ENCODE data around the gene DOCK4.
A peak's percentile ranks its signal among the peaks of the same experiment; 100 is the strongest.
"Not testable (repeated sequence)": the region's sequence is repeated elsewhere in the genome, so short reads cannot be mapped to it uniquely, and the experiment has no call there.

The DOCK4 gene

DNA sequence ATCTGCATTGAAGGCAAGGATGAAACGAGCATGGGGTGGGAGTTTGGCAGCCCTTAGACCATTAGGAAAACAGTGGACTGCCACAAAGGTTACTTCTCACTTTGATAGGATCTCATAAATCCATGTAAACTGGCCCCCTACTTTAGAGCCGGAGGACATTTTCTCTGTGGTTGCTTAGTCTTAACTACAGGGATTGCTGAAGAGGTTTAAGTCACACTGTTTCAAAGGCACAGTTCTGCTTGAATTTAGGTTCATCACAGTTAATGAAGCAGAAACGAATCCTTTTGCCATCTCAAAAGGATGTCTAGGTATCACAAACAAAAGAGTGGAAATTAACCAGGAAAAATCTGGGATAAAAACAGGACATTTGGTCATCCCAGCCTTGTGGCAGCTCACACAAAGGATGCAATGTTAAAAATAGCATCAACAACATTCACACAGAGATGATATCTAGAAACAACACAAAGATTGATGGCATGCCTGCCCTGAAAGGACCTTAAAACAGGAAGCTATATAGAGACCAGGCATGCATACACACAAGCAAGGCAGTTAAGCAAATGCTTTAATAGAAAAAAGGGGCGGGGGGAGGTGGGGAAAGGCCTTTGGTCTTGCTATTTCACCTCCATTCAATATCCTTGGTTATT is 74.0 kb downstream of the DOCK4 start:
- DNase-seq: peak; percentile 1

DNA sequence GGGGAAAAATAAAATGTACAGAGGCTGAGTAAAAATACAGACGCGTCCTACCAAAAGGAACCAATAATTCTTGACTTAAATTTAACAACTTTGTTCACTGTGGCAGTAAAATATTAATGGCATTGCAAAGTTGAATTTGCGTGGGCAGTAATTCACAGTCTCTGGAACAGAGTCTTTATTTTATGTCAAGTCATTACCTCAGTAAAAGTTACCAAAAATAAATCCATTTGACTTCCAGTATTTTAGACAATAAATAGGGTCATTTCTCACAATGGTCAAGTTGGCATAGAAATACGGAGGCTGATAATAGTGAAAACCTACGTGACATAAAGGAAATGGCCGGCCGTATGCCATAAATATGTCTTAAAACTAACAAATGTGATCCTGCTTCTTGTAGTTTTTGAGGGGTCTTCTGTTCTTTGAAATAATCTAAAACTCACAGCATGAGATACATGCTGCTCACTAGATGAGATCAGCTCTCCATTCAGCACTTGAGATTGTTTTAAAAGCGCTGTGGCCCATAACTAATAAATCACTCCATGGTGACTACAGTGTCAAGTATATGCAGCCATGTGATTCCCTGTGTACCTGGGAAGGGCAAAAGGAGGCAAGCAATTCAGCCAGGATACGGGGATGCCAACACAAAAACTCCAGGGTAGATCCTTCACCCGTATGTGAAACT is 75.3 kb downstream of the DOCK4 start:
- DNase-seq: no peak

DNA sequence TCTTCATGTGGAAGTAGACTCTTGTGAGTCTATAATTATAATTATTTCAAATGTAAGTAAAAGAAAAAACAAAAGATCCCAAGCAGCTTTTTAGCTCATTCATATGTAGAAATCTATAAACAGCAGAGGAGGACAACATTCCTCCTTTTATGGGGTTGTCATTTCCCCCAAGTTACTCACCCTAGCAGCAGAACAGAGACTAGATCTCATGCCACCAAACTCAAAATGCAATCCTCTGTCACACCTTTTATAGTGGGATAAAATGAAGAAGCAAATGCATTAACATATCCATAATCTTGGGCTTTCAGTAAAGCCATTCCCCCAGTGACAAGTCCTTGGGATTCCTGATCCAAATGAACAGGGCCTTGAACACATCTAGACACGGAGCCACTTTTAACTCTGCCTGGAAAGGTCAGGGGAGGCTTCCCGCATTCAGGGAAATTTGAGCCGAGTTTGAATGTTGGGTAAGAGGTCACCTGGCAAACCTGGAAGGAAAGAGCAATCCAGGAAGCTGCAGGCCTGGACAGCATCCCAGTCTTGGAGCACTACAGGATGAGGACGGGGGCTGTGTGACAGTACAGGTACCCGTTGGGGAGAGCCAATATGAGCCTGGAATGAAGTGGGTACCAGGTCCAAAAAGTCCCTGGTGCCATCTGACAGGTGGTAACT is 76.4 kb downstream of the DOCK4 start:
- no peak for DNase-seq

DNA sequence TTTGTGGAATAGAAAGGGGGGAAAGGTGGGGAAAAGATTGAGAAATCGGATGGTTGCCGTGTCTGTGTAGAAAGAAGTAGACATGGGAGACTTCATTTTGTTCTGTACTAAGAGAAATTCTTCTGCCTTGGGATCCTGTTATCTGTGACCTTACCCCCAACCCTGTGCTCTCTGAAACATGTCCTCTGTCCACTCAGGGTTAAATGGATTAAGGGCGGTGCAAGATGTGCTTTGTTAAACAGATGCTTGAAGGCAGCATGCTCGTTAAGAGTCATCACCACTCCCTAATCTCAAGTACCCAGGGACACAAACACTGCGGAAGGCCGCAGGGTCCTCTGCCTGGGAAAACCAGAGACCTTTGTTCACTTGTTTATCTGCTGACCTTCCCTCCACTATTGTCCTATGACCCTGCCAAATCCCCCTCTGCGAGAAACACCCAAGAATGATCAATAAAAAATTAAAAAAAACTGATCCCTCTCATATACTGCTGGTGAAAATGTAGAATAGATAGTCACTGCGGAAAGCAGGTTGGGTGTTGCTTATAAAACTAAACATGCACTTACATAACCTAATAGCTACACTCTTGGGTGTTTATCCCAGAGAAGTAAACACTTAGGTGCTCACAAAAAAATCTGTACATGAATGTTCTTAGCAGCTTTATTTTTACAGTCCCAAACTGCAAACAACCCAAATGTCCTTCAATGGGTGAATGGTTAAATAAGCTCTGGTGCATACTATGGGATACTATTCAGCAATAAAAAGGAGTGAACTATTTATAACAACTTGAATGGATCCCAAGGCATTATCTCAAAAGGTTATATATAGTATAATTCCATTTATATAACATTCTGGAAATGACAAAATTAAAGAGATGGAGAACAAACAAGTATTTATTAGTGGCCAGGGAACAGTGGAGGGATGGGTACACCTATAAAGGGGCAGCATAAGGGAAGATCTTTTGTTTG is 77.5 kb downstream of the DOCK4 start:
- DNase-seq: not testable (repeated sequence)

- not testable (repeated sequence) for DNase-seq
Observed at GRCh38 chr7:112128041-112128440, 78.2 kb downstream of the DOCK4 start.

DNA sequence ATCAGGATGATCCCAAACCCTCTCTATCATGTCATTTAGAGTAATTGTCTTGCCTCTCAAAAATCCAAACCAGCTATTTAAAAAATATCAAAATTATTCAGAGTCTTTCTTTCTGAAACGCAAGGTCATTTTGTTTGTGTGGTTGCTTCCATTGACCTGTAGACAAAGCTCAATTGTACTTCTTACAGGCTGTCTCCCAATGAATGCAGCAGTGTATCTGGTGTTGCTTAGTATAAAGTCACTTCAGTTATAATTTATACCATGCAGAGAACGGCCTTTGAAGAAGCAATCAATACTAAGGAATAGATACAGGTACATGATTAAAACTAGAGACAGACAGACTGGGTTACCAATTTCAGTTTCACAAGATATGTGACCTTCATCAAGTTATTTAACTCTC is 80.9 kb downstream of the DOCK4 start:
- DNase-seq: no peak

DNA sequence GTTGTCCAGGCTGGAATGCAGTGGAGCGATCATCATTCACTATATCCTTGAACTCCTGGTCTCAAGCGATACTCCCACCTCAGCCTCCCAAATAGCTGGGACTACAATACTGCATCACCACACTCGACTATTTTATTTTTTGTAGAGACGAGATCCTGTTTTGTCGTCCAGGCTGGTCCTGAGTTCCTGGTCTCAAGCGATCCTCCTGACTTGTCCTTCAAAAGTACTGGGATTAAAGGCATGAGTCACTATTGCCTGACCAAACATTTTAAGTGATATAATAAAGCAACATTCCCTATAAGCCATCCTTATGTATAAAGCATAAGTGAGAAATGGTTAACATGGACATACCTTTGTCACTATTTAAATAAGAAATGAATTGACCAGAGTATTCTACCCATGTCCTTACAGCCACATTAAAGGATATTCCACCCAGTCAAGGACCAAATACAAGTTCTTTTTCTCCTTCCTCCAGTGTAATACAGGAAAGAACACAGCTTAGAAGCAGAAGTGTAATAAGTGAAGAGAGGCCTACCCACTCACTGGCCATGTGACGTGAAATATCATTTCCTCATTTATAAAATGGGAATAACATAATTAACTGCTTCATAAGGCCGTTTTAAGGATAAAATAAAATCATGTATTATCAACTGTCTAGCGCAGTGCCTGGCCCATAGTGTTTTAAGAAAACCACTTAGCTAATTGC is 82.0 kb downstream of the DOCK4 start:
- DNase-seq: no peak

GRCh38 chr7:112122798-112123197 is 83.4 kb downstream of the DOCK4 start:
- DNase-seq: no peak

DNA sequence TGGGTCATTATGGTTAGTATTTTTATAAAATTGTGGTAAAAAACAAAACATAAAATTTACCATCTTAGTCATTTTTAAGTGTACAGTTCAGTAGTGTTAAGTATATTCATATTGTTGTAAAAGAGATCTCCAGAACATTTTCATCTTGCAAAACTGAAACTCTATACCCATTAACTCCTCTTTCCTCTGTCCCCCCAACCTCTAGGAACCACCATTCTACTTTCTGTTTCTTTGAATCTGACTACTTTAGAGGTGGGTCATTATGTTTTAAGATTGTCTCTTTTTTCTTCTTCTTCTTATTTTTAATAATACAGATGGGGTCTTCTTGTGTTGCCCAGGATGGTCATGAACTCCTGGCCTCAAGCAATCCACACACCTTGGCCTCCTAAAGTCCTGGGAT is 84.1 kb downstream of the DOCK4 start:
- DNase-seq: no peak

DNA sequence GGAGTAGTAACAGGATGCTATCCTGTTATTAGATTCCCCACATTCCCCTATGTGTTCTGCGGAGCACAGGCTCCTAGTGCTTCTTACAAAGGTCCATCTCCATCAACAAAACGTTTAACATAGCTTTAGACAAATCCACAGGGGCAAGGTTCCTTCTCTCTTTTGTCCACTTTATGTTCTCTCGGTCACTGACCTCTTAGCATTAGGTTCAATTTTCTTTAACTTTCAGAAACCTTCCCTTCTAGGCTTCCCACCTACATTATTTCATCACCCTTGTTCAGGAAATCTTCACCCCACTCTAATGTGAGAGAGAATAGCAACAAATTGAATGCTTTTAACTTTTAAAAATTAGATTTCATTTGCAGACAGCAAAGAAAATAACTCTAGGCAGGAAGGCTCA is 84.9 kb downstream of the DOCK4 start:
- DNase-seq: no peak

- DNase-seq: no peak
Observed at GRCh38 chr7:112120696-112121217, 85.4 kb downstream of the DOCK4 start.

DNA sequence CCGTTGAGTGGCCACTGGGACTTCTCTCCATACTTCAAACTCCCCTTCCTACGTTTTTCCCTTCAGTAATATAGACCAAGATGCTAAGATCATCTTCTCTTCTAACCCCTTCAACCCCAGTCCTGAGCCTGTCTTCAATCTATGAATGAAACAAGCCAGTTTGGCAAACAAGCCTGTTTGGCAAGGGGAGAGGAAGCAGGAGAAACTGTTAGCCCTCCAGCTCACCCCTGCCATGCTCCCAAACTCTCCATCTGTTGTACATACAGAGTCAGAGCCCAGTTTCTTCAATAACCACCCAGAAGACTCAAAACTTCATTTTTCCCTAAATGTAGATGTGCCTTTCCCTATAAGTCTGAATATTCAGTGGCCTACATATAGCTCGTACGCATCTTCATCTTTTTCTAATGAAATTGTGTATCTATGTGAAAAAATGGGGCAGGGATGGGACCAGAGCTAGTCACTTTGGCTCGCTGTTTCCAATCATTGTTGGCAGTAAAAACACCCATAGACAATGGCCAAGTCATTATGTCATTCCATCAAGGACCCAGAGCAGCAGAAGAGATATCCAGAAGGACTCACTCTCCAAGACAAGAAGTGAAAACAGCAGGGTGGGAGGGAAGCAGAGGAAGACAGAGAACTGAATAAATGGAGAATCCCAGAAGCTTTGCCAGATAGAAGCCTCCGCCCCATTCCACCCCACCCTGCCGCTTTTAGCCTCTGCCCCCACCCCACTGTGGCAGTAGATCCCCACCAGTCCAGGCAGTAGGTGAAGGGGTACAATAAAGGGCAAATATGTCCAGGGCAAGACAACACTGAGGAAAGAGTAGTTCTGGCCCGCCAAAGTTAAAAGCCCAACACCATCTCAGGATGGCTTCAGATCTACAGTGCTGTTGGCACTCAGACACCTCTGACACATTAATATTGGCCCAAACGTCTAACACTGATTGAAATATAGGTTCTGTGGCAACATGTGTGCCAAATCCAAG is 87.3 kb downstream of the DOCK4 start:
- DNase-seq: no peak

- DNase-seq: no peak
Observed at GRCh38 chr7:112116894-112117293, 89.3 kb downstream of the DOCK4 start.

GRCh38 chr7:112116358-112116757 is 89.8 kb downstream of the DOCK4 start:
- DNase-seq: no peak

DNA sequence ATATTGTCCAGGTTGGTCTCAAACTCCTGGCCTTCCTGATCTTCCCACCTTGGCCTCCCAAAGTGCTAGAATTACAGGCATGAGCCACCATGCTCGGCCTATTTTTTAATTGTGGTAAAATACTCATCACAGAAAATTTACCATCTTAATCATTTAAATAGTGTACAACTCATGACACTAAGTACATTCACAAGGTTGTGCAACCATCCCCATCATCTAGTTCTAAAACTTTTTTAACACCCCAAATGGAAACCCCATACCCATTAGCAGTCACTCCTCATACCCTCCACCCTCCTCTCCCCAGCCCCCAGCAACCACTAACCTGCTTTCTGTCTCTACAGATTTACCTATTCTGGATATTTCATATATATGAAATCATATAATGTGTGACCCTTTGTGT is 90.3 kb downstream of the DOCK4 start:
- no peak for DNase-seq

DNA sequence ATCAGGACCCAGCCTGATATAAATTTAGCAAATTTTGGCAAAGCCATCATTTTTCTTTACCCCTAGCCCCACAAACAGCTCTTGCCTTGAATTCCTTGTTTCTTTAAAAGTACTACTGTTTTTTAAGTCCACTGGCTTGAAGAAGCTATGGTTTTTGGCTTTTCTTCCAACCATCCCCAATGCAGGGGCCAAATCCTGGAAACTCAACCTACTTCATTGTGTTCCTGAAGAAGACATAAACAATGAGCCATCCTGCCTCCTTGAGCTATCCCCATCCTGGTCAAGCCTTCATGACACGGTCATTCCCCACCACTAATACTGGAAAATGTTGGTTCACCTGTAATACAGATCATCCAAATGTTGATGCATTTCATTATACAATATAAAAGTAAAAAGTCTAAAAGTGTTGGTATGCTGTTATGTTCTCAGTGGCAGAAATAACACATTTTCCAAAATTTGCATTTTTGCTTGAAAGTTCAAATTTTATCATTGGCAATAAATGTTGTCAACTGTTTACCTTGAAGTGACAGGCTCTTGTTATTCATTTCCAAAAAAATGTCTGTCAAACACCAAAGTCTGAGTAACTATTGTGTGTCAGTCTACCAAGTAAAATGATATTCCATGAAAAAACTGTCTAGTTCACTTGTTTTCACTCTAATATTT is 92.2 kb downstream of the DOCK4 start:
- DNase-seq: no peak

DNA sequence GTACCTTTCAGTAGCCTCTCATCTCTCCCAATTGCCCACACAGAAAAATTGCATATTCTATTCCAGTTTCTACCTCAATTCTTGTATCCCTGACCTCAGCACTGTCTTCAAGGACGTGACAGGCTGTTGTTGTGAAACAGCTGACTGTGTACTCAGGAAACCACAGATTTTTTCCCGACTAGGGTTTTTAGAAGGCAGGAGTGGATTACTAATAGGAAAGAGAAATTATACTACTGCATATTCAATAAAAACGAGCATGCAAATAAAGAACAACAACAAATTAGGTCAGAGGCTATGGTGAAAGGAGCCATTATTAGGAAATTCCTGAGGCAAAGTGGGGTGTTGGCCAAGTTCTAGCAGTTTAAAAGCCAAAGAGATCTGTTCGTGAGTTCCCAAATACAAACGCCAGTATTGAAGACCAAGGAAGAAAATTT is 93.4 kb downstream of the DOCK4 start:
- no peak for DNase-seq

- no peak for DNase-seq
Observed at GRCh38 chr7:112110651-112111050, 95.5 kb downstream of the DOCK4 start.

- no peak for DNase-seq
Observed at GRCh38 chr7:112110175-112110574, 96.0 kb downstream of the DOCK4 start.

GRCh38 chr7:112108981-112109380 is 97.2 kb downstream of the DOCK4 start:
- no peak for DNase-seq
